MM.1S (cell line): Measurements from ENCODE around the gene MRPL20.

Source experiments
- DNase-seq: peaks from one replicate; pipeline ENCODE4 v3.0.0-alpha.2; 2015
- H2AFZ ChIP-seq: fragments of 300-600 bp; sonication (generic); 2 replicates; pipeline ENCODE4 v1.6.0; 2016; ENCODE audit warnings: antibody characterized with exemption, low read length
- H3F3A ChIP-seq: fragments of 300-600 bp; sonication (generic); 2 replicates; pipeline ENCODE4 v1.6.1; 2016; ENCODE audit warnings: mild to moderate bottlenecking, antibody characterized with exemption, low read length, moderate library complexity, mixed read lengths; ENCODE audit not compliant: insufficient read depth
- H3K27ac ChIP-seq: fragments of 300-600 bp; sonication (generic); 2 replicates; pipeline ENCODE4 v1.5.1; 2016; ENCODE audit warnings: mild to moderate bottlenecking, low read length
- H3K27me3 ChIP-seq: fragments of 300-600 bp; sonication (generic); replicated peaks from 2 replicates; pipeline ENCODE4 v1.6.0; 2016; ENCODE audit warnings: low read length; ENCODE audit not compliant: insufficient read depth
- H3K36me3 ChIP-seq: fragments of 300-600 bp; sonication (generic); replicated peaks from 2 replicates; pipeline ENCODE4 v1.6.1; 2016; ENCODE audit warnings: mild to moderate bottlenecking, low read length, mixed read lengths; ENCODE audit not compliant: insufficient read depth
- H3K4me1 ChIP-seq: fragments of 300-600 bp; sonication (generic); 2 replicates; pipeline ENCODE4 v1.6.1; 2016; ENCODE audit warnings: low read length, mixed read lengths
- H3K4me2 ChIP-seq: fragments of 300-600 bp; sonication (generic); 2 replicates; pipeline ENCODE4 v1.6.0; 2016; ENCODE audit warnings: low read depth, low read length
- H3K4me3 ChIP-seq: fragments of 300-600 bp; sonication (generic); 2 replicates; pipeline ENCODE4 v1.5.1; 2016; ENCODE audit warnings: low read length, mixed read lengths
- H3K79me2 ChIP-seq: fragments of 300-600 bp; sonication (generic); 2 replicates; pipeline ENCODE4 v1.6.1; 2016; ENCODE audit warnings: mixed run types, low read length, mixed read lengths
- H3K9ac ChIP-seq: fragments of 300-600 bp; sonication (generic); 2 replicates; pipeline ENCODE4 v1.6.1; 2016; ENCODE audit warnings: low read length, mixed read lengths
- H3K9me2 ChIP-seq: fragments of 300-600 bp; sonication (generic); replicated peaks from 2 replicates; pipeline ENCODE4 v1.6.1; 2016; ENCODE audit warnings: mild to moderate bottlenecking, low read length, mixed read lengths; ENCODE audit not compliant: insufficient read depth
- H3K9me3 ChIP-seq: fragments of 300-600 bp; sonication (generic); replicated peaks from 2 replicates; pipeline ENCODE4 v1.6.1; 2016; ENCODE audit warnings: mild to moderate bottlenecking, low read length, mixed read lengths; ENCODE audit not compliant: insufficient read depth
- H4K20me1 ChIP-seq: fragments of 300-600 bp; sonication (generic); 2 replicates; pipeline ENCODE4 v1.6.1; 2016; ENCODE audit warnings: mild to moderate bottlenecking, low read length, moderate library complexity, mixed read lengths; ENCODE audit not compliant: insufficient read depth
- CTCF ChIP-seq: fragments of 300-600 bp; sonication (generic); IDR thresholded peaks from 2 replicates; pipeline ENCODE4 v1.5.1; 2016; ENCODE audit warnings: antibody characterized with exemption, low read length, mixed read lengths
- EZH2 ChIP-seq: fragments of 300-600 bp; sonication (generic); optimal IDR thresholded peaks from 2 replicates; pipeline ENCODE3; 2017; ENCODE audit warnings: low read depth, mild to moderate bottlenecking, antibody characterized with exemption, low read length, mixed read lengths
- EZH2phosphoT487 ChIP-seq: fragments of 300-600 bp; sonication (generic); IDR thresholded peaks from 2 replicates; pipeline ENCODE4 v1.6.1; 2018; ENCODE audit warnings: antibody characterized with exemption, low read length

The MRPL20 gene

GRCh38 chr1:1436630-1437032 lies 29.5 kb upstream of the MRPL20 start:
- no peaks in the 10 kb centered on the region for H3K9me3 ChIP-seq
- no peaks in the 10 kb centered on the region for H4K20me1 ChIP-seq
- no peak overlapping the region for H2AFZ ChIP-seq
- no peaks in the 10 kb centered on the region for H3K79me2 ChIP-seq
- no peak overlapping the region for H3K27ac ChIP-seq
- no peaks in the 10 kb centered on the region; the same call in 1 of the 2 replicates for H3K4me1 ChIP-seq
- TF ChIP-seq EZH2phosphoT487 (no peak), EZH2 (no peak), CTCF (no peak)
- H3K4me3 ChIP-seq: no peak overlapping the region
- H3K9me2 ChIP-seq: no peaks in the 10 kb centered on the region
- no peak for DNase-seq
- H3K9ac ChIP-seq: no peak overlapping the region
- no peaks in the 10 kb centered on the region for H3K36me3 ChIP-seq
- H3F3A ChIP-seq: no peaks in the 10 kb centered on the region
- H3K27me3 ChIP-seq: peaks cover 52% of the 10 kb centered on the region
- H3K4me2 ChIP-seq: no peak overlapping the region

DNA sequence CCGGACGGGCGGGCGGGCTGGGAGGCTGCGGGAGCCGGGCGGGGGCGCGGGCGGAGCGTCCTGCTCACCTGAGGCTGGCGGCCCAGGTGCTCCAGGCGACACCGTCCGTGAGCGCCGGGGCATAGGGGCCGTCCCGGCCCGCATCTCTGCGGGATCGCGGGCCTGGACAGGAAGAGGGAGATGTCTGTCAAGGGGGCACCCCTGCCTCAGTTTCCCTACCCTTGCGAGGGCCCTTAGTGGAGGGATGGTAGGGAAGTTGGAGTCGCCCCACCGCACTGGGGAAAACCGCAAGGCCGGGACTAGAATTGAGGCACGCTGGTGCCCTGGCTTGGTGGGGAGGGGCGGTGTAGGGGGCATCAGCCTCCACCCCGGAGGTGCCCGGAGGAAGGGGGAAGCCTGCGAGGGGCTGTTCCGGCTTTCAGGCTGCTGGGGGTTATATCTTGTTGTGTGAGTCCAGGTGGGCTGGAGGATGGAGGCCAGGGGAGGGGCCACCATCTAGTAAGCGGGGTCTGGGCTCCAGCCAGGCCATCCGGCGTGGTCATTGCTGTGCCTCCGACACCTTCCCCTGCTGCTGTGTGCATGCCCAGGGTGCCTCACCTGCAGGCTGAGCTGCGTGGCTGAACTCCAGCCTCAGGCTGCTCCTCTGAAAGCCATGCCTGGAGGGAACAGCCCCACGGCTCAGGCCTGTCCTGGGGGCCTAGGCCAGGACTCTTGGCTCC lies 29.0 kb upstream of the MRPL20 start:
- TF ChIP-seq EZH2phosphoT487: no peak
- no peak for TF ChIP-seq EZH2
- no peak for TF ChIP-seq CTCF
- no peaks in the 10 kb centered on the region for H4K20me1 ChIP-seq
- no peak overlapping the region for H3K27ac ChIP-seq
- no peak overlapping the region for H2AFZ ChIP-seq
- no peaks in the 10 kb centered on the region; the same call in 1 of the 2 replicates for H3K4me1 ChIP-seq
- H3K9me3 ChIP-seq: no peaks in the 10 kb centered on the region
- no peak for DNase-seq
- H3K4me3 ChIP-seq: no peak overlapping the region
- peaks cover 54% of the 10 kb centered on the region for H3K27me3 ChIP-seq
- no peaks in the 10 kb centered on the region for H3K36me3 ChIP-seq
- H3K79me2 ChIP-seq: no peaks in the 10 kb centered on the region
- no peaks in the 10 kb centered on the region for H3K9me2 ChIP-seq
- H3K4me2 ChIP-seq: no peak overlapping the region
- H3K9ac ChIP-seq: no peak overlapping the region
- H3F3A ChIP-seq: no peaks in the 10 kb centered on the region

- Histone ChIP-seq H3K9ac (no peak within 1 kb of the TSS), H2AFZ (no peak within 1 kb of the TSS)
These were observed 28.2 kb upstream of the MRPL20 start, which contains the start of gene VWA1 for GRCh38 chr1:1435106-1435903. VWA1 (plus strand) TSS chr1:1435690; CDS start chr1:1435749, 59 bp downstream.

GRCh38 chr1:1434824-1435105 lies 27.7 kb upstream of the MRPL20 start:
- no peaks in the 10 kb centered on the region for H3F3A ChIP-seq
- no peak overlapping the region for H3K4me2 ChIP-seq
- no peaks in the 10 kb centered on the region for H3K79me2 ChIP-seq
- H2AFZ ChIP-seq: no peak overlapping the region
- H3K36me3 ChIP-seq: no peaks in the 10 kb centered on the region
- H3K9me3 ChIP-seq: no peaks in the 10 kb centered on the region
- no peaks in the 10 kb centered on the region for H3K4me1 ChIP-seq
- no peak for TF ChIP-seq CTCF
- TF ChIP-seq EZH2phosphoT487: no peak
- TF ChIP-seq EZH2: no peak
- H3K4me3 ChIP-seq: no peak overlapping the region
- no peak overlapping the region for H3K27ac ChIP-seq
- no peaks in the 10 kb centered on the region for H3K9me2 ChIP-seq
- H3K9ac ChIP-seq: no peak overlapping the region
- DNase-seq: no peak
- H3K27me3 ChIP-seq: peaks cover 67% of the 10 kb centered on the region
- H4K20me1 ChIP-seq: no peaks in the 10 kb centered on the region

More at GRCh38 chr1:1435106-1435903, 28.2 kb upstream of the MRPL20 start, which contains the start of gene VWA1:
- Histone ChIP-seq H3K4me2 (no peak within 1 kb of the TSS), H3K27me3 (peaks cover 61% of the 10 kb centered on the region), H4K20me1 (no peaks in the 10 kb centered on the region), H3K27ac (no peak within 1 kb of the TSS), H3K79me2 (no peaks in the 10 kb centered on the region), H3K36me3 (no peaks in the 10 kb centered on the region), H3K9me3 (no peaks in the 10 kb centered on the region), H3K9me2 (no peaks in the 10 kb centered on the region), H3F3A (no peaks in the 10 kb centered on the region), H3K4me3 (no peak within 1 kb of the TSS), H3K4me1 (no peaks in the 10 kb centered on the region)
- DNase-seq: no peak
- TF ChIP-seq EZH2 (no peak), EZH2phosphoT487 (no peak)
